Kidney tubule cell (primary cell): ENCODE data around the gene TP53TG5.

Experiments
- DNase-seq: peaks from one replicate; pipeline ENCODE4 v3.0.0-alpha.2; 2018; ENCODE audit warnings: low spot score

The TP53TG5 gene

DNA sequence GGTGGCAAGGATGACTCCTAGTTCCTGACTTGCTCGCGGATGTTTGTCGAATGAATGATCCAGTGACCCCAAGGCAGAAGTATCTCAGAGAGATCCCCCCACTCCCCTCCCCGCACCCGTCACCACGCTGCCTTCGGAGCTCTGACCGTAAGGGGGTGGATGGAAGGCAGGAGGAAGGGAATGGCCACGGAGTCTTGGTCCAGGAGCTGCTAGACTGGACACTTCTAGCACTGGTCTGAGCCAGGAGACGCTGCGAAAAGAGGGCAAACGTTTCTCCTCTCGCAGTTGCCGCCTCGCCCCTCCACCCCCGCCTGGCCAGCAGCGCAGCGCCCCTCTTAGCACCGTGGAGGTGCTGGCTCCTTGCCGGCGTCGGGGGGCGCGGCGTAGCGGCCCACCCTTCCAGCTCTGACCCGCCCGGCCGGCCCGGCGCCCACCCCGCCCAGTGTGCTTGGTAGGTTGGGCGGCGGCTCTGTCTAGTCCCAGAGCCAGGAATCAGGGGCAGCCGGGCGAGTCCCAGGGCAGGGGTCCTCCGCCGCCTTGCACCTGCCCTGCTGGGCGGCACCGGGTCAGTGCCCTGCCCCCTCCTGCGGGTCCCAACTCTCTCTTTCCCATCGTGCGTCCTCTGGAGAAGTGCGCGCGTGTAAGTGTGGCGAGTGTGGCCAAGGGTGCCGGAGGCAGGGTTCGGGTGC is 27.6 kb upstream of the TP53TG5 start:
- peak; percentile 65 for DNase-seq

DNA sequence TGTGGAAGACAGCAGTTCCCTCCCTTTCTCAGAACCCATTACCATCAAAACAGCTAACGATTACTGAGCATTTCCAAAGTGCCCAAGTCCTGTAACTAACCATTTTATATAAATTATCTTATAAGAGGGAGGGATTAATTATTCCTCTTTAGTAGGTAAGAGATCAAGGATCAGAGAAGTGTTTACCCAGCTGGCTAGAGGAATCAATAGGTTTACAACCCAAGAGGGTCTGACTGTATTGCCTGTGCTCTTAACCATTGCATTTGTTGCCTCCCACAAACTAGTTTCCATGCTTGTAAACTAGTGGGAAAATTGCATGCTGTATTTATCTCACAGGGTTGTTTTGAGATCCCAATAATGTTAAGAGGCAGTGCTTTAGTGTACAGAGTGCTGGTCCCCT is 26.3 kb upstream of the TP53TG5 start:
- no peak for DNase-seq

DNA sequence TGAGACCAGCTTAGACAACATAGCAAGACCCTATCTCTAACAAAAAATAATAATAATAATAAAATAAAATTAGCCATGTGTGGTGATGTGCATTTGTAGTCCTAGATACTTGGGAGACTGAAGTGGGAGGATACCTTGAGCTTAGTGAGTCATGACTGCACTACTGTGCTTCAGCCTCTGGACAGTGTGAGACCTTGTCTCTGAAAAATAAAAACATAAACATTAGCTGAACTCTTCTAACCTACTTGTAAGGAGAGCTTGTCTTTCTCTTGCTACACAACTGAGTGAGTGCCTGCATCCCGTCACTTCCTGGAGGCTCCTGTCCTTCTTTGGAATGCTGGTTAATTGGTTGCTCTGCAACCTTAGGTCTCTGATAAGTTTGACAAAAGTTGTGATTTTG is 24.8 kb upstream of the TP53TG5 start:
- peak; percentile 26 for DNase-seq

DNA sequence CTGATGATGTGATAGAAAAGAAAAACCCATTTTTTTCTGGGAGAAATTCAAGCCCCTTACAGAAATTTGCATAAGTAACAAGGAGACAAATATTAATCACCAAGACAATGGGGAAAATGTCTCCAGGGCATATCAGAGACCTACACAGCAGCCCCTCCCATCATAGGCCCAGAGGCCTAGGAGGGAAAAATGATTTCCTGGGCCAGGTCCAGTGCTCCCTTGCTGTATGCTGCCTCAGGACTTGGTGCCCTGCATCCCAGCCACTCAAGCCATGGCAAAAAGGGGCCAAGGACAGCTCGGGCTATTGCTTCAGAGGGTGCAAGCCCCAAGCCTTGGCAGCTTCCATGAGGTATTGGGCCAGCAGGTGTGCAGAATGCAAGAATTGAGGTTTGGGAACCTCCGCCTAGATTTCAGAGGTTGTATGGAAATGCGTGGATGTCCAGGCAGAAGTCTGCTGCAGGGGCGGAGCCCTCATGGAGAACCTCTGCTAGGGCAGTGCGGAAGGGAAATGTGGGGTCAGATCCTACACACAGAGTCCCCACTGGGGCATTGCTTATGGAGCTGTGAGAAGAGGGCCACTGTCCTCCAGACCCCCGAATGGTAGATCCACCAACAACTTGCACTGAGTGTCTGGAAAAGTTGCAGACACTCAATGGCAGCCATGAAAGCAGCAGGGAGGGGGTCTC is 22.4 kb upstream of the TP53TG5 start:
- no peak for DNase-seq

DNA sequence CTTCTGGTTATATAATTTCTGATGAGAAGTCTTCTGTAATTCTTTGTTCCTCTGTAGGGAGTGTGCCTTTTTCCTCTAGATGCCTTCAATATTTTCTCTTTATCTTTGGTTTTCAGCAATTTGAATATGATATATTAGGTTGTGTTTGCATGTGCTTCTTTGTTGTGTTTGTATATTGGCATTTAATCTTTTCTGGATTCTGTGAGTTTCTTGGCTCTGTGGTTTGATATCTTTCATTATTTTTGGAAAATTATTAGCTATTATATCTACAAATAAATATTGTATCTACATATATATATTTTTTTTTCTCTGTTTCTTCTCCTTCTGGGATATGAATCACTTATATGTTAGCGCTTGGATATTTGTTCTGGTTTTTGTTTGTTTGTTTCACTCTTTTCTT is 20.9 kb upstream of the TP53TG5 start:
- DNase-seq, result no peak

DNA sequence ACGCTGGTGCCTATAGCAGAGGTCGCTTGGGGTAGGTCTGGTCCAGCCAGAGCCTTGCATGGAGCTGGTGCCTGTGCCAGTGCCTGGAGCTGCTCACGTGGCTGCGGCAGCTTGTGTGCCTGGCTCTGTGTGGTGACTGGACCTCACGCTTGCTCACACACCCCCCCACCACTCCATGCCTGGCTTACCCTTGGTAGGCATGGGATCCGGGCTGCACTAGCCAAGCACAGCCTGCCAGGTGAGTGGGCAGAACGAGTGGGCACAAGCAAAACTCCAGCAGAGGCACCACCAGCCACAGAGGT is 16.9 kb upstream of the TP53TG5 start:
- DNase-seq, result no peak

DNA sequence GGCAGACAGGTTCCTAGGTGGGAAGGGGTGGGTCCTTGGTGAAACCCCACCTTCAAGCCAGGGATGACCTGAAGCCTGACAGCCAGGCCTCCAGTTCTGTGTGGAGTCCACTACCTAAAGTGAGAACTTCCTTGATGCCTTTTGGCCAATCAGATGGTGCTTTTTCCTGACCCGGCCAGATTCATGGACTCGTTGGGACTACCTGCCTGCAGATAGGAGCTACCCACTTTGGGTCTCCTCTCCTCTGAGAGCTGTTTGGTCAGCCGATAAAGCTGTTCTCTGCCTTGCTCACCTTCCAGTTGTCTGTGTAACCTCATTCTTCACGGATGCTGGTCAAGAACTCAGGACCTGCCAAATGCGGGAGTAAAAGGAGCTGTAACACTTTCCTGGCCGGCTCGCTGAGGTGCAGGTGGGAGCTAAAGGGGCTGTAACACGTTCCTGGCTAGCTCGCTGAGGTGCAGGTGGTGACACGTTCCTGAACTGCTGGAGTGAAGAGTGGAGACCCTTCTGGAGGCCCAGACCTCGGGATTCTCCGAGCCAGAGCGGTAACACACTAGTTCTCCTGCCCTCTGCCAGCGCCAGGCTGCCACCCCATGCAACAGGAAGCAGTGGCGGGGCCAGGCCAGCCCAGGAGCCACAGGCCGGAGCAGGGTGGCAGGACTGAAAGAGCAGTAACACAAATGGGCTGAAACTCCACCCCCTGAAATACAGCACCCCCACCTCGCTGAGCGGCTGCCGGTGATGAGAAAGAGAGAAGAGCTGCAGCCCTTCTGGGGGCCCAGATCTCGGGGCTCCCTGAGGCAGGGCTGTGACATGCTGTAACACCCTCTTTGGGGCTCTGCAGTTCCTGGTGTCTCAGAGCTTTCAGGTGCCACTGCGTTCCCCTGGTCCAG is 16.3 kb upstream of the TP53TG5 start:
- DNase-seq, result no peak

DNA sequence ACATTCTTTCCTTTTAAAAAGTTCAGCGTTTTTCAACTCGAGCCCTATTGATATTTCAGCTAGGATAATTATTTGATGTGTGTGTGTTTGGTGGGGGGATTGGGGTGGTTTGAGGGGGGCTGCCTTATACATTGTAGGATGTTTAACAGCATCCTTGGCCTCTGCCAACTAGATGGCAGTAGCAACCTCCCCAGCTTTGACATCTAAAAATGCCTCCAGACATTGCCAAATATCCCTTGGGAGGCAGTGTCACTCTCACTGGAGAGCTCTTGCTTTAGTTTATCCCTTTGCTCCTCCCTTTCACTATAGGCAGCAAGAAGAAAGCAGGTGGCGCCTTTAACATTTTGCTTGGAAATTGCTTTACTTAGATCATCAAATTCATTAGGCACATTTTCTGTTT is 14.6 kb upstream of the TP53TG5 start:
- DNase-seq, result no peak

DNA sequence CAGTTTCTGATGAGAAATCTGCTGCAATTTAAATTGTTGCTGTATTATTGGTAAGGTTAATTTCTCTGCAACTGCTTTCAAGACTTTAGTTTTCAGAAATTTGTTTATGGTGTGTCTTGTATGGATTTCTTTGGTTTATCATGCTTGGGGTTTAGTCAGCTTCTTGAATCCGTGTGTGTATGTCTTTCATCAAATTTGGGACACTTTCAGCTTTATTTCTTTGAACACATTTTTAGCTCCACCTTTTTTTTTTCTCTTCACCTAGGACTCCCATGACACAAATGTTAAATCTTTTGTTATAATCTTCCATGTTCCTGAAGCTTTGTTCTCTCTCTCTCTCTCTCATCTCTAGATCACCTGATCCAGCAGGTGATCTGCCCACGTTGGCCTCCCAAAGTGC is 13.4 kb upstream of the TP53TG5 start:
- DNase-seq, result no peak

DNA sequence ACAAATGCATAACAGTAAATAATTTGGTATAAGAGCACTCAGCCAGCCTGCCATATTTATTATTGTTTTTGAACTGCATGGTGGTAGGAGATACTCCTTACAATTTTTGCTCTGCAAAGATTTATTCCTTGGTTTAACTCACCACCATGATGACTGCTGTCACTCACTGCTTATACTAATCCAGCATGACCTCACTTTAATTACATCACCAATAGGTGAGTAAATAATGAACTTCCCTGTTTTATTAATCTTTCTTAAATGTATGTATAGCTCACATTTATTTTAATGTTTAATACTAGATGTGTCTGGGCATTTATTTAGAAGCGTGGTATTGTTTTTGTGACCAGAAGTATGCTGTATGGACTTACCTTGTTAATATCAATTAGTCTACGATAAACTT is 12.8 kb upstream of the TP53TG5 start:
- DNase-seq, result no peak

DNA sequence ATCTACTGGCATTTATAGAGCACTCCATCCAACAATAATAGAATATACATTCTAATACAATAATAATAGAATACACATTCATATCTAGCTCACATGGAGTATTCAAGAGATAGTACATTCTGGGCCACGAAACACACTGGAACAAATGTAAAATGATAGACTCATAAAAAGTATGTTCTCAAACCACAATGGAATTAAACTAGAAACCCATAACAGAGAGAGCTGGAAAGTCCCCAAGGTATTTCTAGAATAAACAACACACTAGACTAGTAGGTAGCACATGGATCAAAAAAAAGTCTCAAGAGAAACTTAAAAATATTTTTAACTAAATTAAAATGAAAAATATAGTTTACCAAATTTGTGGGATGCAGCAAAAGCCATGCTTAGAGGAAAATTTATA is 9.1 kb upstream of the TP53TG5 start:
- DNase-seq, result no peak

DNA sequence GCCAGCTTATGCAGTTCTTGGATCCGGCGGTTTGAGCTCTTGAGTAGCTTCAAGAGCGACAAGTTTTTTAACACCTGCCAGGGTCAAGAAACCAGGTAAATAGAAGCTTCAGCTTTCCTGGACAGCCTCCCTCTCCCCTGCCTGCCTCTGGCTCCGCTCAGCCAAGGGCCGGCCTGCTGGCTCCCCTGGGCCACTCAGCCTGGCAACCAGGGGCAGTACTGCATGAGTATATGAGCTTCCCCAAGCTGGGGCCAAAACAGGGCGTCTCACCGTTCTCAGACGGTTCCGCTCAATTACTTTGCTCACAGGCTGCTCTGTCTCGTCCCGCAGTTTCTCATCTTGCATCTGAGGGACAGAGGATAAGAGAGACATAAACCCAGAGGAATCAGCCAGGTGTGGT is 856 bp downstream of the TP53TG5 start:
- peak; percentile 45 for DNase-seq

DNA sequence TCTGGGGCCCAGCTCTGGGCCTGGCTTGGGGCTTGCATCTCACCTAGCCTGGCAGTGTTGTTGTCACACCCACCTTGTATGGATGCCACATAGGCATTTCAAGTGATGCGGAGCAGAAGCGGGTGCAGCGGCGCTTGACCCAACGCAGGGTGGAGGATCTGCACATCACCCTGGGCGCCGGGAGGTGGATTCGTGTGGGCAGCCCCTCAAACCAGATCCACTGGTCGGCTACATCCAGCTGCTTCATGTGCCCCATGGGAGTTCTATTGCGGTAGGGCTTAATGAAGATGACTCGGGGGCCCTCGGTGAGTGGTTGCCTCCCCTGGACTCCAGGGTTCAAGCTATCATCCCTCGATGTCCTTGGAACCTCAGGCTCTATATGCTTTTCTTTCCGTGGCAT is 3.2 kb downstream of the TP53TG5 start:
- no peak for DNase-seq

DNA sequence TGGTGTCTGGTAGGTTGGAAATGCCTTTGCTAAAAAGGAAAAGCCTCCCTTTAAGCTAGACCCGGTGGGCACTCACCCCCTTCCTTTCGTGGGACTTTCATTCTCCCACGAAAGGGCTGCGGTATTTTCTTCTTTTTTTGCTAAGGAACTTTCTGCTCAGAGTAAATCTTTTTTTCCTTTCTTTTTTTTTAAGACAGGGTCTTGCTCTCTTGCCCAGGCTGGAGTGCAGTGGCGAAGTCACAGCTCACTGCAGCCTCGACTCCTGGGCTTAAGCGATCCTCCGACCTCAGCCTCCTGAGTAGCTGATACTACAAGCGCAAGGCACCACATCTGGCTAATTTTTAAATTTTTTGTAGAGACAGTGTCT is 4.0 kb downstream of the TP53TG5 start:
- no peak for DNase-seq

DNA sequence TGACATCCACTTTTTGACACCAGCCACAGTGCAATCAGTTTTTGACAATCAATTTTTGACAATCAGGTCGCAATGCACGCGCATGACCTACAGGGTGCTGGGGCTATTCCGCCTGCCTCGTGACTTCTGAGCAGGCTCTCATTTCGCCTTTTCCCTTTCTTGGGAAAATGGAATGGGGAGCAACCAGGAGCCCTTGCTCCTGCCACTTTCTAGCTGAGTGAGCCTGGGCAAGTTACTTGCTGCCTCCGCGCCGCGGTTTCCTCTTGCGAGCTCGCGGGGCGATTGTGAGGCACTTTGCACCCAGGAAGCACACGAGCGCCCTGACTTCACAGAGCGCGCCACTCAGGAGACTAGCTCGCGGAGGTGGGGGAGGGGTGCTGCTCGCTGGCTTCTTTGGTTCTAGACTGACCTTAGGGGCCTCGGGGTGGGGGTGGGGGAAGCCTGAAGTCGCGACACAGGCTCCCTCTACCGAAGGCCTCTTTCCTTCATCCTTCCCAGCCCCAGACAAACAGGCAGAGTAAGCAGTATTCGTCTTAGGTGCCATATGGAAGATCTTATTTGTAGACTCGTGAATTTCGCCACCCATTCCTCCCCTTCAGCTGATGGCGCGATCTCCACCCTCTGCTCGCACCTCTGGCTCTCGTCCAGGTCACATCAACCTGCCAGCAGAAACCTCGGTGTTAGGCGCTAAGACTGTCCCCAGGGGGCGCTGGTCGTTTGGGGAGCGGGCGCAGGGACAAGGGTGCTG is 4.6 kb downstream of the TP53TG5 start:
- peak; percentile 85 for DNase-seq

DNA sequence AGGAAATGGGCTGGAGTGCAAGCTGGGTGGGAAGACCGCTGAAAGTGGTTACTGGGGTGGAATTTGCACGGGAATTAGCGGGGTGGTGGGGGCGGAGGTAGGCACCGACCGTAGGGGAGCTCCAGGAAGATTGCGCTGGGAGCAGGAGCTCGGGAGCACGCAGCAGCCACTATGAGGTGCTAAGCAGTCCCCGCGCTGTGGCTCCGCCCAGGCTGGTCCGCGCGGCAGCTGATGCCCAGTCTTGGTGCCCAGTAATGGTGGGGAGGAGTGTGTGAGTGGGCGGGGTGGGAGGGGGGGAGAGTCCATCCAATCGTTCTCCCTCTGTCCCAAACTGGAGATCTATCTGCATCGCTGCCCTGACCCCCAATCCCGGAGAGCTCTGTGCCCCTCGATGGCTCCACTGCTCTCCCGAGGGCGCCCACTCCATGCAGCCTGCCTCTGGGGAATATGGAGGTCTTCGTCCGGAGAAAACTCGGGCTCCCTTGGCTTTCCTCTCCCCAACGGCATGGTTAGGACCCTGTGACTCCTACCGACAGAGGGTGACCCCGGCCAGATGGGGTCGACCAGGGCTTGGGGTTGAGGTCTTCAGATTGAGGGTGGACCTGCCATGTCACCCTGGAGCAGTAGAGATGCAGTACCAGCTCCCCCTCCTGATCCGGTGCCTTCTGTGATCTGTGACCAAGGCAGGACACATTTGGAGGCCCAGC is 5.3 kb downstream of the TP53TG5 start:
- DNase-seq, result no peak

DNA sequence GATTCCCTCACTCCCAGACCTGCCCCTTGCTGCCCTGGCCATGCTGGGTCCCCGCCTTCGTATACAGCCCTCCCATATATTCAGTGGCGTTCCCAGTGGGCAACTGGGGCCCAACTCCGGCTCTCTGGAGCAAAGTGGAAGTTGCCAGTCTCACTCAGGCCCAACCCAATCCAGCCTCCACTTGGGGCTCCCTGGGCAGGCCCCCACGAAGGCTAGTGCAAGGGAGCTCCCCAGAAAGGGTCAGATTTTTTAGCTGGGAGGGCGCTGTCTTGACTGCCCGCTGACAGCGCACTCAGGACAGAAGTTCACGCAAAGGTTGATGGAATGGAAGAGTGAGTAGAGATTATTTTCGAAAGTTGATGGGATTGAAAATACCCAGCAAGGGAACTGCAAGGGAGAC is 5.9 kb downstream of the TP53TG5 start:
- DNase-seq, result no peak

DNA sequence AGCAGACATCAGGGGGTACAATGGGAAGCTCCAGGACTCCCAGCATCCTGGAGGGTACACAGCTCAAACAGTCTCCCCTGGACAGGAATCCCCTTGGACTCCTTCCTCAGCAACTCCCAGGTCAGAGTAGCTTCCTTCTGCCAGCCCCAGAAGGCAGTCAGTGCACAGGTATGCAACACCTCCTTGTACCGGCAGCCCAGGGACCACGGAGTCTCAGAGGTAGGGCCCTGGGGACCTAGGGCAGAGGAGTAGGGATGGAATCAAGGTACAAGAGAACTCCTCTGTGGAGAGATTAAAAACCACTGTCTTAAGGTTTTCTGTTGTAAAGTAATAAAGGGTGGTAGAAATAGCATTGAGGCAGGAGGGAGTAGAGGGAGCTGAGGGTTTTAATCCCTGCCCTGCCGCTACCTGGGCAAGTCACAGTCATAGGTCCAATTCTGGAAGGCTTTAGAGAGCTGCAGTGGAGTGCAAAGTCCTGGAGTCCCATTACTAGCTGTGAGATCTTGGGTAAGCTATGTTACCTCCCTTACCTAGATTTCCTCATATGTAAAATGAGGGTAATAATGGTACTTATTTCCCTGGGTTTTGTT is 7.5 kb downstream of the TP53TG5 start:
- DNase-seq, result no peak

DNA sequence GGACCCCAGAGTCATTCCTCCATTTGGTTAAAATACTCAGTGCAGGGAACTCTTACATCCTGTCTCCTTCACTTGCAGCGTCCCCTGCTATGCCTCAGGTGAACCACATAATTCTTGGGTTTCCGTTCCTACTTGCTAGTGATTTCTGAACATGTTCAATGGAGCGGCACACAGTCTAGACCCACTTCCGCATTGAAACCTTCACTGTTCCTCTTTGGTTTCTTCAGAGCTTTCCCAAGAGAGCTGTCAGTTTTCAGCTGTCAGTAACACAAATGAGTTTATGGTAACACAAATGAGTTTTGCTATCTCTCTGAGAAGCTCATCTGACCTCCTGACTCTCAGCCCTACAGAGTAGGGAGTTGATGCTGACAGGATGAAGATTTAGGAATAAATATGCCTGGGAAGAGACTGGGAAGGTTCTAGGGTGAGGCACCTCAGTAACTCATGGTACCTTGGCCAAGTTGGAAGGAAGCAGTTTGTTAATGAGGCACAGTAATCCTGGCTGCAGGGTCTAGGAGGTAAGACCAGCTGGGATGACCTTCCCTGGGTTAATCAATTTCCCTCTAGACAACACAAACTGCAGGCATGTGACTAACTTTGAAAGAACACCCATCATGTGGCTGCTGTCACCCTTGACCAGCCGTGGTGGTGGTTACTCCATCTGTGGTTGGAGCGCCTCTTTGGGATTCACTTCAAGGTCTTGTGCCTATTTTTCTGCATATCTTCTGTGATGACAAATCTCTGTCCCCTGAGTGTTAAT is 9.7 kb downstream of the TP53TG5 start:
- peak; percentile 44 for DNase-seq

DNA sequence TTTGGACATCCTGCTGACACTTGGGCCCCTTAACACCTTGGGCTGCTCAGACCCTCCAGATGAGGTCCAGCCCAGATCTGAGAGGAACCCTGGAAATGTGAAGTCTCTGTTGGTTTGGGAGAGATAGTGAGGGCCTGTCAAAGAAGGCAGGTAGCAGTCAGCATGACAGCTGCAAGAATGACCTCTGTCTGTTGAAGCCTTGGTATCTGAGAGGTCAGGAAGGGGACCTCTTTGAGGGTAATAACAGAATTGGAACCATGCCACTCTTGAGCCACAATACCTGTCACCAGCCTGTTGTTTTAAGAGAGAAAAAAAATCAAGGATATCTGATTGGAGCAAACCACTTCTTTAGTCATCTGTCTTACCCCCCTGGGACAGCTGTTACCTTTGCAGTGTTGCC is 11.0 kb downstream of the TP53TG5 start:
- DNase-seq, result no peak

DNA sequence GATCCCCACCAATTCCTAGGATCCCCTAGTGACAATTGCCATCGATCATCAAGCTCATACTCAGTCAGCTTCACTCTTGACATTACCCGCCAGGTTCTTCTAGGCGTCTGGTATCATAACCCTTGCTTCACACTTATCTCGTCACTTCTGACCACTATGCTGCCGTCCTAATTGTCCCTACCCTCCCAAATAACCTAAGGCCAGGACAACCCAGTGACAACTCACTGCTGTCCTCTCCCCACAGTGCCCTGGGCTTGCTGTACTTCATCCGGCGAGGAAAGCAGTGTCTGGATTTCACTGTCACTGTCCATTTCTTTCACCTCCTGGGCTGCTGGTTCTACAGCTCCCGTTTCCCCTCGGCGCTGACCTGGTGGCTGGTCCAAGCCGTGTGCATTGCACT is 11.5 kb downstream of the TP53TG5 start:
- DNase-seq, result no peak
